IPS-15b (cell line): ENCODE measurements around the gene B4GALT6.

Experiments used
- H3K27me3 ChIP-seq: one replicate; pipeline ENCODE4 v1.6.1; 2013; ENCODE audit warnings: low read length; ENCODE audit not compliant: control insufficient read depth, insufficient read depth
- H3K36me3 ChIP-seq: one replicate; pipeline ENCODE4 v1.6.1; 2013; ENCODE audit warnings: low read length; ENCODE audit not compliant: control insufficient read depth, insufficient read depth
- H3K4me1 ChIP-seq: one replicate; pipeline ENCODE4 v1.6.1; 2013; ENCODE audit warnings: mild to moderate bottlenecking, low read length; ENCODE audit not compliant: control insufficient read depth, insufficient read depth
- H3K4me3 ChIP-seq: one replicate; pipeline ENCODE4 v1.5.1; 2013; ENCODE audit warnings: low read depth, low read length
- H3K9ac ChIP-seq: one replicate; pipeline ENCODE4 v1.6.1; 2013; ENCODE audit warnings: low read depth, mild to moderate bottlenecking, low read length
- H3K9me3 ChIP-seq: one replicate; pipeline ENCODE4 v1.6.1; 2013; ENCODE audit warnings: mild to moderate bottlenecking, low read length; ENCODE audit not compliant: control insufficient read depth, insufficient read depth

B4GALT6 gene

GRCh38 chr18:31656754-31657153 is 27.6 kb downstream of the B4GALT6 start:
- Histone ChIP-seq H3K9ac (no peak overlapping the region), H3K36me3 (no peaks in the 10 kb centered on the region), H3K4me3 (no peak overlapping the region), H3K27me3 (no peaks in the 10 kb centered on the region), H3K9me3 (no peaks in the 10 kb centered on the region), H3K4me1 (peaks cover 2% of the 10 kb centered on the region)

DNA sequence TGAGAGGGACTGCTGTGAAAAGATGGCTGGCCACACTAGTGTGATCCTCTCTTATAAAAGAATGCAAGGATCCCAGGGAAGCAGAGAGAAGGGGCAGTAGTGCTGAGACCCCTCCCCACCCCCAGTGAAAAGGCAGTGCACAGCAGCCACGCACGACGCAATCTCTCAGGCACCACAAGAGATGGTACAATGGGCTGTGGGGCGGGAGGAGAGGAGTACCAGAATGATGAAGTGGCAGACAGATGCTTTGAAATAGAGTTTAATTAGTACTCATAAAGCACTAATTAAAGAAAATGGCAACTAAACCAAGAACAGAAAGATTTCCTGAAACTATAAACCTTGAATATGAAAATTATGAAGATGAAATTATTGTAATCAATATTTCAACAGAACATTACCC is 29.0 kb downstream of the B4GALT6 start:
- Histone ChIP-seq H3K4me1 (peaks cover 2% of the 10 kb centered on the region), H3K4me3 (no peak overlapping the region), H3K9me3 (no peaks in the 10 kb centered on the region), H3K27me3 (no peaks in the 10 kb centered on the region), H3K9ac (no peak overlapping the region), H3K36me3 (no peaks in the 10 kb centered on the region)

GRCh38 chr18:31652877-31653276 is 31.5 kb downstream of the B4GALT6 start:
- Histone ChIP-seq H3K9ac (no peak overlapping the region), H3K9me3 (no peaks in the 10 kb centered on the region), H3K36me3 (no peaks in the 10 kb centered on the region)

DNA sequence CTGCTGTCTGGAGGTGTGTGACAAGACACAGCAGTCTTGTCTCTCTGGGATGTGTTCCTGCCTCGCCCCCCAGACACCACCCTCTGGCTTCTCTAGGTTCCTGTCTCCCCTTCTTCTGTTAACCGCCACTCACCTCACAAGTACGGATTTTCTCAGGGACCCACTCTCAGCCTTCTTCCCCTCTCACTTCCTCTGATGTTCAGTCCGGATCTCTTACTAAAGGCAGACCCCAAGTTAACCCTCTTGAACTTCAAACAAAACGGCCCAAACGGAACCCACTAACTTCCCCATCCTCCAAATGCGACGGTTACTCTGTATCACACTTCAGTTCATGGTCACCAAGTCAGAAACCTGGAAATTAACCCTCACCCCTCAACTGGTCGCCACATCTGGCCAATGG is 32.0 kb downstream of the B4GALT6 start:
- H3K9me3 ChIP-seq, result no peaks in the 10 kb centered on the region
- no peak overlapping the region for H3K9ac ChIP-seq

More at GRCh38 chr18:31652877-31653276, 31.5 kb downstream of the B4GALT6 start:
- no peaks in the 10 kb centered on the region for H3K27me3 ChIP-seq
- H3K4me1 ChIP-seq, result peaks cover 2% of the 10 kb centered on the region
- H3K4me3 ChIP-seq, result no peak overlapping the region

GRCh38 chr18:31651369-31651768 is 33.0 kb downstream of the B4GALT6 start:
- H3K9me3 ChIP-seq, result no peaks in the 10 kb centered on the region
- H3K4me3 ChIP-seq, result no peak overlapping the region
- H3K4me1 ChIP-seq, result peaks cover 15% of the 10 kb centered on the region
- H3K27me3 ChIP-seq, result no peaks in the 10 kb centered on the region
- no peaks in the 10 kb centered on the region for H3K36me3 ChIP-seq
- H3K9ac ChIP-seq, result no peak overlapping the region

More for the DNA sequence above, 32.0 kb downstream of the B4GALT6 start:
- Histone ChIP-seq H3K27me3 (no peaks in the 10 kb centered on the region), H3K36me3 (no peaks in the 10 kb centered on the region), H3K4me3 (no peak overlapping the region), H3K4me1 (peaks cover 6% of the 10 kb centered on the region)

DNA sequence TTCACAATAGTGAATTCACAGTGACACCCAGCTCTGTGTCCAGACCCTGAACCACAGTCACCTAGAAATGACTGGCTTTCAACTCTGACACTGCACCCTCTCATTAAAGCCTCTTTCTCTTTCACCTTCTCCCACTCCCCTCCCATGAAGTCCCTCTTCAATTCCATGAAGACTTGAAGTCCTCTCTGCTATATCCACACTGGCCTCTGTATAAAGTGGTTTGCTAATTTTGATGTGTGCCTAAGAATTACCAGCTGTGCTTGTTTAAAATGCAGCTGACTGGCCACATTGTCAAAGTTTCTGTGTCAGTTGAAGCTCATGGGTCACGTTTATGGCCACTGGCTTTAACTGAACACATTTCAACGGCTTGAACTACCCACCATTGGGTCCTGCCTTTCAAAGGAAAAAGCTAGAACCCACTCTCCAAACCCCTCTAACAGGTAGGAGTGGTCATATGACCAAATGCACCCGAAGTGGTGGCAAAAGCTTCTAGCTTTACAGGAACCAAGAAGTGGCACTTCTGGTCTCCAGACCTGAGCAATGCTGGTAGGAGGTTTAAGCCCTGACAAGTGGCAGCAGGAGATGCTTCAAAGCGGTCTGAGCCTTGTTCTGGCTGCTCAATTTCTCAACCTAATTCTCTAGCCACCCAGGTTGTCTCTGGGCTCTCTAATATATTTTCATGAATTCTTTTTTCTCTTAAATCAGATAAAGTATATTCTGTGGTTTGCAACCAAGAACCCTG is 34.2 kb downstream of the B4GALT6 start:
- no peak overlapping the region for H3K9ac ChIP-seq
- no peak overlapping the region for H3K4me3 ChIP-seq
- peaks cover 18% of the 10 kb centered on the region for H3K4me1 ChIP-seq
- no peaks in the 10 kb centered on the region for H3K36me3 ChIP-seq
- H3K27me3 ChIP-seq, result no peaks in the 10 kb centered on the region
- H3K9me3 ChIP-seq, result no peaks in the 10 kb centered on the region

- Histone ChIP-seq H3K9me3 (no peaks in the 10 kb centered on the region), H3K36me3 (no peaks in the 10 kb centered on the region), H3K9ac (no peak overlapping the region), H3K4me3 (no peak overlapping the region), H3K4me1 (peaks cover 18% of the 10 kb centered on the region), H3K27me3 (no peaks in the 10 kb centered on the region)
These were observed 34.9 kb downstream of the B4GALT6 start for GRCh38 chr18:31649449-31649848.

- Histone ChIP-seq H3K4me1 (peaks cover 18% of the 10 kb centered on the region), H3K9ac (no peak overlapping the region), H3K27me3 (no peaks in the 10 kb centered on the region), H3K9me3 (no peaks in the 10 kb centered on the region), H3K4me3 (no peak overlapping the region), H3K36me3 (no peaks in the 10 kb centered on the region)
These were observed 35.4 kb downstream of the B4GALT6 start for GRCh38 chr18:31648966-31649429.

DNA sequence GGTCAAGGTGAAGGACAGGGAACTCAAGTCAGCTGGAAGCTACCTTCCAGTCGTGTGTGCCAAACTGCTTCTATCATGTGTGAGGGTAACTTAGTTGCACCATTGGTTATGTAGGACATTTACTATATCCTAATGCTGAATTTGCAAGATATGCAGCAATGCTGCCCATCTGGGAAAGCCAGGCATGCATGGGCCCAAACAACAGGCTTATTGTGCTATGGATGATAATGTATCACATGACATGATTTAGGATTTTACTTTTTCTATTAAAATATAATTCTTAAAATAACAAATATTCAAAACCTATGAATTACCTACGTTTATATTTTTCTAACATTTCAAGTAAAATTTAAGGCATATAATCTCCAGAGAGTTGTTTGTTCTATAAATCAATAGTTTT is 35.9 kb downstream of the B4GALT6 start:
- Histone ChIP-seq H3K4me1 (peaks cover 18% of the 10 kb centered on the region), H3K4me3 (no peak overlapping the region), H3K9ac (no peak overlapping the region), H3K36me3 (no peaks in the 10 kb centered on the region), H3K9me3 (no peaks in the 10 kb centered on the region), H3K27me3 (no peaks in the 10 kb centered on the region)

DNA sequence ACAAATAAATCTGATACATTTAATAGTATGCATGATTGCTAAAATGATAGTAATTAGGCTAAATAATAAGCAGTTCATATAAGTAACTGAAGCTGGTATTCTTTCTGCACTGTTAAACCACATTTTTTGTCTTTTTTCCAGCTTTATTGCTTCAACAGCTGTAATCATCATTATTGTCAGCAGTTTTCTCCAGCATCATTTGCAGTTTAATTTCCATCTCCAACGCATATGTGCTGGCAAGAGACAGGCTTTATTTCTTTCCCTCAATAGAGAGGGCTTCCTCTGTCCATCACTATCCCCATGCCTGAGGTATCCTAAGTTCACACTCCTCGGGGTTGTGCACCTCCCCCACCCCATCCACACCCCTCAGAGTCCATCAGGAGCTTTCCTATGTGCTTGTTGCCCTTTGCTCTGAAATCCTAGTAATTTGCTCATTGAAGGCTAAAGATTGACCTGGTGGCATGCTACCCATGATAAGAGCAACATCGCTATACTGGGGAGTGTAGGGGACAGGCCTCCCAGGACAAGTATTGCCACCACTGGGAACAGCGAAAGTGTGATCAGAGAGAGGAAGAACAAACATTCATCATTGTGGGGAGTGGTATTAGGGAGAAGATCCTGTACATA is 37.1 kb downstream of the B4GALT6 start:
- Histone ChIP-seq H3K9ac (no peak overlapping the region), H3K27me3 (no peaks in the 10 kb centered on the region), H3K36me3 (no peaks in the 10 kb centered on the region), H3K4me3 (no peak overlapping the region), H3K9me3 (no peaks in the 10 kb centered on the region), H3K4me1 (peaks cover 18% of the 10 kb centered on the region)

GRCh38 chr18:31646332-31647126 is 37.9 kb downstream of the B4GALT6 start:
- Histone ChIP-seq H3K4me1 (peaks cover 18% of the 10 kb centered on the region), H3K4me3 (no peak overlapping the region), H3K9ac (no peak overlapping the region), H3K36me3 (no peaks in the 10 kb centered on the region), H3K27me3 (no peaks in the 10 kb centered on the region), H3K9me3 (no peaks in the 10 kb centered on the region)
